ENCODE results near the gene DCST1. TPM values are rescaled to one million over a fixed set of nuclear protein-coding genes. Genes with fewer than 3 reads are reported as not detected.
A peak's percentile ranks its signal among the peaks of the same experiment; 100 is the strongest.

DCST1 gene
- total RNA-seq, 2 experiments from 2014 or later = 0.33 to 0.39 TPM

- TF ChIP-seq CTCF (IDR thresholded peaks at IDR 0.05) = no peak
- Mint-ChIP-seq H3K9me3 (no peaks in the 10 kb centered on the region), H3K27ac (peak overlapping the region; percentile 92), H3K4me1 (ENCODE audit: low read depth) (peaks cover 69% of the 10 kb centered on the region), H3K36me3 (ENCODE audit: low read depth) (peaks cover 21% of the 10 kb centered on the region), H3K4me3 (peak overlapping the region; percentile 15), H3K27me3 (no peaks in the 10 kb centered on the region)
- intact Hi-C loops (cut with DNase I, micrococcal nuclease) = loop anchor here (5.0 kb wide), 2 partner anchors 351 to 461 kb away; partner anchors contain the start of gene UBE2Q1 (in 1 of the 2)
- H3K4me1 ChIP-seq (ENCODE audit: insufficient read depth, low read length) = peaks cover 68% of the 10 kb centered on the region
- POLR2A ChIA-PET = interaction anchor here (1.8 to 6.7 kb wide), 4 partner anchors 25 to 75 kb away, joined by 6 to 72 read pairs (median 14); partner anchors contain the start of genes LENEP, PBXIP1 and PYGO2
- H3K9me3 ChIP-seq (ENCODE audit: control insufficient read depth in 1 of 2, insufficient read depth in 1 of 2, low read length in 2 of 2) = no peaks in the 10 kb centered on the region
- no peak for DNase-seq
- no peak for ATAC-seq (ENCODE audit: poor library complexity)
- H3K36me3 ChIP-seq (ENCODE audit: insufficient read depth, low read length) = peaks cover 38% of the 10 kb centered on the region
- H3K27me3 ChIP-seq (ENCODE audit: control insufficient read depth in 1 of 2, insufficient read depth in 2 of 2, low read length in 2 of 2) = no peaks in the 10 kb centered on the region
- H3K27ac ChIP-seq (ENCODE audit: low read depth in 1 of 2, low read length in 2 of 2) = peak overlapping the region; percentile 7 to 51
- CTCF ChIA-PET = interaction anchor here (0.6 to 9.7 kb wide), 7 partner anchors 20 to 75 kb away, joined by 3 to 159 read pairs (median 13); partner anchors contain the start of genes CKS1B, FLAD1, LENEP and PBXIP1
- H3K4me3 ChIP-seq (ENCODE audit: low read length) = no peak overlapping the region
Measured at GRCh38 chr1:155018617-155019348, 14.8 kb upstream of the DCST1 start.

- H3K9me3 ChIP-seq (ENCODE audit: control insufficient read depth in 1 of 2, insufficient read depth in 1 of 2, low read length in 2 of 2) = no peaks in the 10 kb centered on the region
- H3K27me3 Mint-ChIP-seq = no peaks in the 10 kb centered on the region
- H3K27ac Mint-ChIP-seq = peak overlapping the region; percentile 92
- H3K4me3 ChIP-seq (ENCODE audit: low read length) = no peak overlapping the region
- H3K4me1 Mint-ChIP-seq (ENCODE audit: low read depth) = peaks cover 61% of the 10 kb centered on the region
- POLR2A ChIA-PET = interaction anchor here (0.9 to 6.7 kb wide), 4 partner anchors 37 to 83 kb away, joined by 4 to 72 read pairs (median 8); partner anchors contain the start of genes FLAD1, PBXIP1, PMVK and PYGO2
- H3K9me3 Mint-ChIP-seq = no peaks in the 10 kb centered on the region
- peak overlapping the region in 1 of 2 donors; percentile 51 for H3K27ac ChIP-seq (ENCODE audit: low read depth in 1 of 2, low read length in 2 of 2)
- peak overlapping the region; percentile 2 for H3K4me3 Mint-ChIP-seq
- ATAC-seq (ENCODE audit: poor library complexity) (no peak), DNase-seq (no peak)
- CTCF ChIA-PET = interaction anchor here (0.7 to 9.7 kb wide), 7 partner anchors 21 to 259 kb away, joined by 3 to 159 read pairs (median 6); partner anchors contain the start of genes ADAM15, FLAD1, LENEP and ZBTB7B
- H3K36me3 Mint-ChIP-seq (ENCODE audit: low read depth) = peaks cover 13% of the 10 kb centered on the region
- H3K36me3 ChIP-seq (ENCODE audit: insufficient read depth, low read length) = peaks cover 31% of the 10 kb centered on the region
- no peak for TF ChIP-seq CTCF (IDR thresholded peaks at IDR 0.05)
- peaks cover 60% of the 10 kb centered on the region for H3K4me1 ChIP-seq (ENCODE audit: insufficient read depth, low read length)
- intact Hi-C loops (cut with DNase I, micrococcal nuclease) = loop anchor here (5.0 to 10.0 kb wide), 3 partner anchors 352 to 462 kb away; partner anchors contain the start of gene UBE2Q1 (in 1 of the 2)
- no peaks in the 10 kb centered on the region for H3K27me3 ChIP-seq (ENCODE audit: control insufficient read depth in 1 of 2, insufficient read depth in 2 of 2, low read length in 2 of 2)
Measured at GRCh38 chr1:155019377-155020245, 14.0 kb upstream of the DCST1 start.
